ENCODE data around the gene RPL10A.

DNA sequence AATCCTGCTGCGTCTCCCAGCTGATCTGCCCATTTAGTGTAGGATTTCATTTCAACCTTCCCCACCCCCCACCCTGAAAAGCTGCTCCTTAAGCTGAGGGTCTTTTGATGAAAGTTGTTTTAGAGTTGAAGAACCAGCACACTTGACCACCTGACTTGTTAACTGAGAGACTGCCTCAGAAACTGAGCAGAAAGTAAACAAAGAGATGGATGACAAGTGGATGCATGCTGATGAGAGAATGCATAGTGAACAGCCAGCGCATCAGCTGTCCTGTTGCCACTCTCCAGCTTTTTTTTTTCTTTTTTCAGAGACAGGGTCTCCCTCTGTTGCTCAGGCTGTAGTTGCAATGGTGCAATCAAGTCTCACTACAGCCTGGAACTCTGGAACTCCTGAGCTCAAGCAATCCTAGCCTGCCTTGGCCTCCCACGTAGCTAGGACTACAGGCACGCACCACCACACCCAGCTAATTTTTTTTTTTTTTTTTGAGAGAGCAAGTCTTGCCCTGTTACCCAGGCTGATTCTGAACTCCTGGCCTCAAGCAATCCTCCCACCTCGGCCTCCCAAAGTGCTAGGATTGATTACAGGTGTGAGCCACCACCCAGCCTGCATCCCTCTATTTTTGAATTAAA lies 9.5 kb downstream of the RPL10A start:
- TF ChIP-seq, protein P1, sequence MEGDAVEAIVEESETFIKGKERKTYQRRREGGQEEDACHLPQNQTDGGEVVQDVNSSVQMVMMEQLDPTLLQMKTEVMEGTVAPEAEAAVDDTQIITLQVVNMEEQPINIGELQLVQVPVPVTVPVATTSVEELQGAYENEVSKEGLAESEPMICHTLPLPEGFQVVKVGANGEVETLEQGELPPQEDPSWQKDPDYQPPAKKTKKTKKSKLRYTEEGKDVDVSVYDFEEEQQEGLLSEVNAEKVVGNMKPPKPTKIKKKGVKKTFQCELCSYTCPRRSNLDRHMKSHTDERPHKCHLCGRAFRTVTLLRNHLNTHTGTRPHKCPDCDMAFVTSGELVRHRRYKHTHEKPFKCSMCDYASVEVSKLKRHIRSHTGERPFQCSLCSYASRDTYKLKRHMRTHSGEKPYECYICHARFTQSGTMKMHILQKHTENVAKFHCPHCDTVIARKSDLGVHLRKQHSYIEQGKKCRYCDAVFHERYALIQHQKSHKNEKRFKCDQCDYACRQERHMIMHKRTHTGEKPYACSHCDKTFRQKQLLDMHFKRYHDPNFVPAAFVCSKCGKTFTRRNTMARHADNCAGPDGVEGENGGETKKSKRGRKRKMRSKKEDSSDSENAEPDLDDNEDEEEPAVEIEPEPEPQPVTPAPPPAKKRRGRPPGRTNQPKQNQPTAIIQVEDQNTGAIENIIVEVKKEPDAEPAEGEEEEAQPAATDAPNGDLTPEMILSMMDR (conservative IDR thresholded peaks at IDR 0.05; ENCODE audit: low read length): no peak
- no peak for TF ChIP-seq EZH2phosphoT487 (IDR thresholded peaks at IDR 0.05; ENCODE audit: borderline replicate concordance)
